NCI-H345 treated with DMSO at 0.1 percent for 48 hours (cell line): ENCODE measurements around the gene ENG.
A peak's percentile ranks its signal among the peaks of the same experiment; 100 is the strongest.
"Not testable (repeated sequence)": the region's sequence is repeated elsewhere in the genome, so short reads cannot be mapped to it uniquely, and the experiment has no call there.

Source experiments
- DNase-seq: peaks from one replicate; lab custom pipeline; 2025; ENCODE audit not compliant: unreplicated experiment; lab: John Stamatoyannopoulos, UW

Gene ENG

GRCh38 chr9:127796225-127796813 lies 58.1 kb downstream of the ENG start:
- no peak for DNase-seq

GRCh38 chr9:127794001-127794791 lies 60.3 kb downstream of the ENG start:
- no peak for DNase-seq

- DNase-seq = no peak
These were observed 61.3 kb downstream of the ENG start for GRCh38 chr9:127793093-127793708.

- DNase-seq = no peak
These were observed 61.9 kb downstream of the ENG start for GRCh38 chr9:127792417-127793031.

- DNase-seq = no peak
These were observed 63.4 kb downstream of the ENG start for GRCh38 chr9:127791085-127791484.

GRCh38 chr9:127790094-127790855 lies 64.2 kb downstream of the ENG start:
- DNase-seq = no peak

GRCh38 chr9:127789179-127789578 lies 65.3 kb downstream of the ENG start:
- no peak for DNase-seq

- no peak for DNase-seq
These were observed 66.0 kb downstream of the ENG start for GRCh38 chr9:127788337-127789011.

GRCh38 chr9:127786773-127787104 lies 67.7 kb downstream of the ENG start:
- no peak for DNase-seq

GRCh38 chr9:127785933-127786772 lies 68.3 kb downstream of the ENG start, which contains the start of gene CDK9:
CDK9 (plus strand) TSS chr9:127786034; CDS start chr9:127786149, 115 bp downstream.
- peak; percentile 75 for DNase-seq

GRCh38 chr9:127785023-127785932 lies 69.2 kb downstream of the ENG start:
- peak; percentile 65 for DNase-seq

- DNase-seq = no peak
These were observed 71.1 kb downstream of the ENG start for GRCh38 chr9:127783111-127784008.

- no peak for DNase-seq
These were observed 72.7 kb downstream of the ENG start for GRCh38 chr9:127781806-127782205.

- DNase-seq = not testable (repeated sequence)
These were observed 73.5 kb downstream of the ENG start for GRCh38 chr9:127780909-127781308.

GRCh38 chr9:127780126-127780885 lies 74.2 kb downstream of the ENG start:
- DNase-seq = no peak

- DNase-seq = no peak
These were observed 75.1 kb downstream of the ENG start for GRCh38 chr9:127779136-127779981.
